GM21786 (cell line): Measurements from ENCODE around the gene GADL1.

Experiments used
- ATAC-seq: cut with Tn5 transposase; IDR thresholded peaks from one replicate; pipeline ENCODE4 v1.9.1; 2021; ENCODE audit not compliant: unreplicated experiment

Gene GADL1

DNA sequence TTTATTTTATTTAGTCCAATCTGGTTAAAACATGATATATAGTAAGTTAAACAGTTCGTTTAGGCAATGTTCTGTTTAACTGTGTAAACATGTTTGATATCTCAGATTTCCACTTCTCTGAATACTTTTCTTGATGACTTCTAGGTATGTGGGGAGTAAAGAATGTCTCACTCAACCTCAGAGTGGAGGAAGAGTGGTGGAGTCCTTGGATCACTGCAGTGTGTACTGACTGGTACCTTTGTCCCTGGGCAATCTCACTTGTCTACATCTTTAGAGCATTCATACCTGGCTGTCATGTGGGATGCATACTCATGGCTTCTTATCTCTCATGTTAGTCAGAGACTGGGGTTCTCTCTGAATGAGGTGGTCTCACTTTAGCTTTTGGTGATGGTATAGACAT, 15.6 kb downstream of the GADL1 start:
- no peak for ATAC-seq

DNA sequence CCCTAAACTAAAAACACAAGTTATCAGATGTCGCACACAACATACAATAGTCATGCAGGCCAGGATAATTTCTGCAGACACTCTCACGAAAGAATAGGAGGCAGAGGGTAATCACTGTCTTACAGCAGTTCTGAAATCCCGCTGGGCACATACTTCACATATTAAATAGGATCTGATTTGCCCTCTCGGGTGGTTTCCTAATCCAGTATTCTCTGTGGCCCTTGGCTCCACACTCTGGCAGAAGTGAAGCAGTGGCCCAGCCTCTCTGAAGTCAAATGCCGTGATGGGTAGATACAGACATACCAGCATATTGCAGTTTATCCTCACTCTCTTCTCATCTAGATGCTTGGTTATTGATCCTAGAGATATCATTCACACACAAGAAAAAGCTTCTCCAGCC, 19.0 kb downstream of the GADL1 start:
- ATAC-seq: no peak

DNA sequence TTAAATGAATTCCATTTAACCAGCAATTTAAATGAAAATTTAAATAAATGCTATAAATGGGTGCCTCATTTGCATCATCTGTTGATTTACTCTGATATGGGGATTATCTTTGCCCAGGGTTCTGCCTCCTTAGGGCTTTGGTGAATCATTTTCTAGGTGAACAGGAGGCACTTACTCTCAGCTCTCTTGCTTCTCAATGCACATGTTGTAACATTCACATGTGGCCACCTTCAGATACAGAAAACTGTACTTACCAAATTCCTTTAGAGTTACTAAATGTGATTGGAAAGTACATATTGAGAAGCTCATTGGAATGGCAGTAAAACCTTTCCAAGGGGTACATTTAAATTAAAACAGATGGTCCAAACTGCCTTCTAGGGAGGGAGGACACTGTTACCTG, 20.8 kb downstream of the GADL1 start:
- no peak for ATAC-seq

DNA sequence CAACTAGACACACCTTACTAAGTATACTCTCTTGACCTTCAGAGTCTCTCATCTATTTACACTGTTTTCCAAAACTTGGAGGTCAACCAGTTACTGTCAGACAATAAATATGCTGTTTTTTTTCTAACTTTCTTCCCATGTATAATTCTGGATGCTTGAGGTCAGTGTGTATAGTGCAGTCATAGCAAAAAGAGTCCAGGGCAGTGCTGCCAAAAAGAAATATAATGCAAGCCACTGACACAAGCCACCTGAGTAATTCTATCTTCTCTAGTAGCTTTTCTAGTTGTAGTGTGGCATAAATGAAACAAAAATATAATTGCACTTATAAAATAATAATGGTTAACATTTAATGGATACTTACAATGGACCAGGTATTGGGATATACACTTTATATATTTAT, 21.6 kb downstream of the GADL1 start:
- no peak for ATAC-seq

DNA sequence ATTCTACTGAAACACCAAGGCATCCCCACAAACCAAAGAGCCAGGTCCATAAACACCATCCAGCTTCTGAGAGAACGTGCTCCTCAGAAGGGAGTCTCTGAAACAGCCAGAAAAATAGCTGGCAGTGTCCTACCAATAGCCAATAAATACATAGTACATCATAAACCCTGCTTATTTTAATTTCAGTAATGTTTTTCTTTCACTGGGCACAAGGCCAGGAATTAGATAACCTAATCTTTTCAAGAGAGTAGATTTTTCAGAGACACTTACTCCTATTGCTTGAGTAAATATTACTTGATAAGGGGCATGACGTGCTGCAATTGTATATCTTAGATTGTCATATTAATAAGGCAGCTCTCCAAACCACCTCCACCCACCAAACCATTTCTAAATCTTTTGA, 22.7 kb downstream of the GADL1 start:
- no peak for ATAC-seq

DNA sequence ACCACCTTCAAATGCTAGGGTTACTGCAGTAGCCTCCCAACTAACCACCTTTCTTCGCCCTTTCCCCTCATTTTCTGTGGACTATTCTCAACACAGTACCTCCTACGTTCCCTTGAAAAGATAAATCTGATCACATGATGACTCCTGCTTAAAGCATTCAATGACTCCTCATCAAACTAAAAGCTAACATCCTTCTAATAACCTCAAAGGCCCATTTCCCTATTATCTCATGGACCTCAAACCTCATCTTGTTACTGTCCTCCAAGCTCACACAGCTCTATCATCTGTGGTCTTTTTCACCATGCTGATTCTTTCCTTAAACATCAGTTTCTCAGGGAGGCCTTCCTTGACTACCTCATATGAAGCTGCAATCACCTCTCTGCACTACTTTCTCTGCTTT, 29.6 kb downstream of the GADL1 start:
- ATAC-seq: no peak

DNA sequence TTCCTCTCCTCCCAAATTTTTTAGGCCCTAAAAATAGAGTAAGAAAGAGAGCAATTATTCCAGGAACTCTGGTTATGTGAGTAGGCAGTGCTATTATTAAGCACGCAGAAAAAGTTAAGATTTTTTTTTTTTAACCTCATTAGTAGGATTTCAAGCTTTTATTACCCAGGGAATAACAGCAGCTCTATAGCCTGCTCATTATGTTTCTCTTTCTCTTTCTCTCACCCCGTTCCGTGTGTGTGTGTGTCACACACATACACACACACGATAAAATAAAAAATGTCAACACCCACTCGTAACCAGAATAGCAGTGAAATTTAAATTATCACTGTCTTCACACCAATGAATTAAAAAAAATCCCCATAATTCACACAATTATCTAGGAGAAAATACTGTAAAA, 30.3 kb downstream of the GADL1 start:
- ATAC-seq: no peak

DNA sequence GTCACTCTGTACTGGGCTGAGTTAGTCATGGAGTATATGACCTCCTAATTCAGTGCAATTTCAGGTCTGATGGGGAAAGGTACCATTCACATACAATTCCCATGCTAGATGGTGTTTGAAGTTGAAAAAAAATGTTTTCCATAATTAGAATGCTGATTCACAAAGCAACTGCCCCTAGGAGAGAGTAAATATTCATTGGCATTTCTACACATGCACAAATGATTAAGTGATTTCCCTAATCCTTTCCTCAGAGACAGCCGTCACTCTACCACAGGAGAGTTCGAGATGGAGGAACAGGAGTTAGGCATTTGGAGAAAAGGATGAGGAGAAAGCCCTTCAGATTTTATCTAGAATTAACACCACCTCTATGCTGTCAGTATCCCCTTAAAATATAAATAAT, 32.5 kb downstream of the GADL1 start:
- ATAC-seq: no peak

DNA sequence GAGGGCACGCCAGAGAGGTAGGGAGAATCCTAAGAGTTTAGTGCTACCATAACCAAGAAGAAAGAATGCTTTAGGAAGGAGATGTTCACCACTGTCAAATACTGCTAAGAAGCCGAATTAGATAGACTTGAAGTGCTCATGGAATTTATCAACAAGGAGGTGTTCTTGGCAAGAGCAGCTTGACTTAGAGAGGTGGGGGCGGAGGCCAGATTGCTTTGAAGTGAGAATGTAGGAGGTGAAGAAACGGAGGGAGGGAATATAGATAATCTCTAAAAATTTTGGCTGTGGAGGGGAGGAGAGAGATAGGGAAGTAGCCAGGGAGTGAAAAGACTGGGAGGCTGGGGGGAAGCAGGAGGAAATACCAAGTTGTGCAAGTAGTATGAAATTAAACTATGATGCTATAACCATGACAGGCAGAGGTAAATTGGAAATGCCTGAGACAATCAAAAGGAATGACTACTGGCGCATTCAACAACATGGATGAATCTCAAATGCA, 35.5 kb downstream of the GADL1 start:
- no peak for ATAC-seq

DNA sequence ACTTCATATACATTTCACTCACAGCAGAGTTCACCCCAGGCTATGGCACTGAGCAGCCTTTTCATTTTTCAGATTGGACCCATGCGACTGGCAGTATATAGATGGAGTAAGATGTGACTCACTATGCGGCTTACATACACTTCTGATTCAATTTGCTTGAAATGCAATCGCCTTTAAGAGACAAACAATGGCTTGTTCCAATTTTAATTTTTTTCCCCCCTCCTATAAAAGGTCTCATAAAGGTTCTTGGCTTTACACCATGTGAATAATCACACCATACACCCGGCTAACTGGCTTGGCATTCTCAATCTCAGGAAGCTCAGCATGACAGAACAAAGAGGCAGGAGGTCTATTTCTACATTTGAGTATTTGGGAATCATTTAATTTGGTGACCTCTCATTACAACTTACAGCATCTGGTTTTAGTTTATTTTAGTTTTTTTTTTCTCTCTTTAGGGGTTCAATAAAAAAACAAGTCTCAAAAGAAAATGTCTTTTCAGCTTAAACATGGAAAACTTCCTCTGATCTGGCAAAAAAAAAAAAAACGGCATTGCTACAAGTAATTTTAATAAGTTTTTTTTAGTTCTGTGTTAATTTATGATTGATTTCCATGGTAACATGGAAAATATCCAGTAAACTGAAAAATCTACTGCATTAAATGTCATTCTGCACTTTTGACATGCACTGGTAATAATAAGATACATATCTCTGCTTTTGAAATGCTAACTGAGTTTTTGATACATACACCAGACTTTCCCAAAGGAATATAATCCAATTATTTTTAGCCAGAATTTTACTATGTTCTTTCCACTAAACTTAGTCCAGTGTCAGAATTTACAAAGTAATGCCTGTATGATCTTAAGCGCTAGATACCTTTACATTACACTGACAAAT, 38.8 kb downstream of the GADL1 start:
- no peak for ATAC-seq

DNA sequence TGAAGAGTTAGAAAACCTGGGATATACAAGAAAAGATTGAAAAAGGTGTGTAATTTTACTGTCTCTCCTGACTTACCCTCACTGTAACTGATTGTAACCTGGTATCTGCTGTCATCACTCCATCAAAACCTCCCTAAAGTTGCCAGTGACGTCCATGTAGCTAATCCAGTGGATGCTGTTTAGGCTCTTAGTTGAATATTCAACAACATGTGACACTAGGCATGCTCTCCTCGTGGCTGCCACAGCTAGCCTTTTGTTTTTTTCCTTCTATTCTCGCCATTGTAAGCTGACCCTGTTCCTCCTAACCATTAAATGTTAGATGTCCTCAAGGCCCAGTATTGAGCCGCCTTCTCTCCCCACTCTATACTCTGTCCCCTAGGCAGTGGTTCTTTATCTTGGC, 41.6 kb downstream of the GADL1 start:
- ATAC-seq: no peak

DNA sequence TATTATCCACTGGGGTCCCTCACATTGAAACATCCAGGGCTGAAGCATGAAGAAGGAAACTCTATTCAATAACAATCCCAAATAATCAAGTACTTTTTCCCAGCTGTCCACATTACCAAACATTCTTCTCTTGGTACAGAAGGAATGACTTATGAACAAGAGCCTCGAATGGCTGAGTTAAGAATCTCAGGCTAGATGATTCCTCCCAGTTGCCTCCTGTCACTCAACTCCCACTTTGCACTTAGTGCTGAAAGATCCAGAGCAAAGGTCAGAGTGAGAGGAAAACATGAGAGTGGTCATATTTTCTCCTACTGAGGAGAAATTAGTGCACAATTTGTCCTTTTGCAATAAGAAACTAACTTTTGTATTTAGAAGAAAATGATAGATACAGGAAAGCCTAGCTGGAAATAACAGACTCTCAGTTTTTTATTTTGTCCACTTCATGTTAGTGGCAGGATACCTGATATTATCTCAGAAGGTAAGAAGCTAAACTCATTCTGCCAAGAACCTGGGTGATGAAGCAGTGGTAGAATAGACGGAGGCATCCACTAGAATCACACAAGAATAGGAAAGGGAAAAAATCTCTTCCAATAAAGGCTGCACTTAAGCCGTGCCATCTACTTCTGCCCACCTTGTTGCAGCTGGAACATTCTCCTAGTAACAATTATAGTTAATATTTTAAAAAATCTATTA, 46.2 kb downstream of the GADL1 start:
- no peak for ATAC-seq

DNA sequence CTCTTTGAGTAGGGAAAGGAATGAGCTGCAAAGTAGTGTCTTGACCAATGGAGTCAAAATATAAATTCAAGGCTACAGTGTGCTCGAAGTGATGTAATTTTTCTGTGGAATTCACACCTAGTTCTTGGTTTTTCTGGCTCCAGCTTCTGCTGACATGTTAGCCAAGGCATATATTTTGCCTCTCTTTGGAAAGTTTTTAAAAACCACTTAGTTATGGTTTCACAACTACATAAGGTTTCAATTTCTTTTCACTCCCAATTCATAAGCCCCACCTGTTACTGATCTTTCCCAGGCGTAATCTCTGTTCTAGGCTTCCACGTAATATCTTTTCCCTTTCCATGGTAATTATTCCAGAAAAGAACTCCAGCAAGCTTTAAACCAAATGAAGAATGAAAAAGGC, 46.9 kb downstream of the GADL1 start:
- ATAC-seq: no peak

DNA sequence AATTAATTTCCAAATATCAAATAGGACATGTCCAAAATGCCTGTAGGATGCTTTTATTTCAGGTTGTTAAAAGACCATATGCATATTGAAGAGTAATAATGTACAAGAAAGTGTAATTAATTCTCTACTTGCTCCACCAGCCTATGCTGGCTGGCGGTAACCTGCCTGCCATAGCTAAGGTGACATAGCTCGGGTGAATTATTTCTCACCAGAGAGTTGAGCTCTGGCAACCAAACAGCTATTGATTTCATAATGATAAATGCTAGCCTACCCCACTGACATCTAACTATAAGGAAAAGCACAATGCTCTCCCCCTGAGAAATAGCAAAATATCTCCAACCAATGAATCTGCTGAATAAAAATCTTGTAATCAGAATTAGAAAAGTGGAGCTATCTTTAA, 48.9 kb downstream of the GADL1 start:
- no peak for ATAC-seq

DNA sequence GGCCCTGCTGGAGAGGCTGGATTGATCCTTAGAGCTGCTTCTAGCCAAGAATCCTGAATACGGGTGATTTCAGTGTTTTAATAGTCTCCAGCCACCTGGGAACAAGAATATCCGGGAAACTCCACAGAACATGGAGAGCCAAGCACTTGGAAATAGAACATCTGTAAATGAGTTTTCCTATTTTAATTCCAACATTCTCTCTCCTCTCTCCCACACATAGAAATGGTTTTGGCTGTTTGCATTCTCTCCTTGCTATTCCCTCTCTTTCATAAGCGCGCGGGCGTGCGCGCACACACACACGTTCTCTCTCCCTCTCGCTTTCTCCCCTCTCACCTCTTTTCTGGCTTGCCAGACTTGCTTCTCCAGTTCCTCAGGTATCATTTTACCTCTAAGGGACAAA, 50.6 kb downstream of the GADL1 start:
- no peak for ATAC-seq

DNA sequence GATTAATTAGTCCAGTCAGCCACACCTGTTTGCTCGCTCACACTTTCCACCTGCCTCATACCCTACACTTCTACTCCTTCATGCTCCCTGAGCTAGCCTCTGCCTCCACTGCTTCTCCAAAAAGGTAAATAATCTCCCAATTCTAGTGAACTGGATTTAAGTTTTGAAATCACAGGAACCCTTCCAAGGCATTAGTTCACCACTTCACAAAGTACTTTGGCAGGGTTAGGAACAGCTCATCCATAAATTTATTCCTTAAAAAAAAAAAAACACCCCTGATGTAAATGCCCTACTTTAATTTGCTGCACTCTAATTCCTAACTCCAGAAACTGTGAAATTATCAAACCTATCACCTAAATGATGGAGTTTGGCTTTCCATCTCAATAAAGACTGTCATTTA, 58.3 kb downstream of the GADL1 start:
- ATAC-seq: no peak

DNA sequence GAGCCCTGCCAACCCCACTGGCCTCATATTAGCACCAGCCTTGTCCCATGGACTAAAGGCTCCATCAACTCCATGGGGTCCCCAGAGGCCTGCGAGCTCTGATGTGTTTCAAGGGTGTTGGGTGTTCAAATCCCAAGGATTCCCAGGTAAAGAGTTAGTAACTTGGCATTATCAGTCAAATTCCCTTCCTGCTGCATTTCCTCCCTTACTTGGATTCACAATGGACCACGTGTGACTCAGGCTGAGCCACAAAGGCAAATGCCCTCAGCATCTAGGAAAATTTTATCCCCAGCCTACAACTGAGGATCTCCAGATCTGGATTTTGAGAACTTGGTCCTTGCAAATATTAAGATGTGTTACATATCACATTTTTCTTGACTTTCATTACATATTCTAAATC, 58.8 kb downstream of the GADL1 start:
- no peak for ATAC-seq

DNA sequence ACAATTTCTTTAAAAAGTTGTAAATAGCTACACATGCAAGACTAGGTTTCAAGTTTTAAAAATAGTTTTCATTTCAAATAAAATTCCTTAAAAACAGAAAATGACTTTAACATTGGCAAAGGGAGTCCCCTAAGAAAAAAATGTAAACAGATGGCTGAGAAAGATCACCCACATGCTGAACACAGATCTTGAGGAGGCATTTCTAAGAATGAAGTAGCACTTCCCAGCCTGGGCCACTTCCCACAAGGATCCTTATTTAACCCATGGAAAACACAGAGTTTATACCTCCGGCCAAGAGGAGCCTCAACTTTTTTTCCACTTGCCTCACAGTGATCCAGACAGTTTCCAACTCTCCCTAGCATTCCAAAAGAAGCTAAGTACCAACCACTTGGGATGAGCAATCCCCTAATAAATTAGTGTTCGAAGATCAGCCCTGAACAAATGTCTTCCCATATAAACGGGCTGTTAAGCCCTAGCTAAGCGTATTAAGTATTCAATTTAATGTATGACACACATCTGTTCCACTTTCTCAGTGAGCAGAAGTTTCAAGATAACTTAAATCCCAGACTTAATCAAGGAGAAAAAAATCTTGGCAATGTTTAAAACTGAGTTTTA, 61.4 kb downstream of the GADL1 start:
- ATAC-seq: no peak

DNA sequence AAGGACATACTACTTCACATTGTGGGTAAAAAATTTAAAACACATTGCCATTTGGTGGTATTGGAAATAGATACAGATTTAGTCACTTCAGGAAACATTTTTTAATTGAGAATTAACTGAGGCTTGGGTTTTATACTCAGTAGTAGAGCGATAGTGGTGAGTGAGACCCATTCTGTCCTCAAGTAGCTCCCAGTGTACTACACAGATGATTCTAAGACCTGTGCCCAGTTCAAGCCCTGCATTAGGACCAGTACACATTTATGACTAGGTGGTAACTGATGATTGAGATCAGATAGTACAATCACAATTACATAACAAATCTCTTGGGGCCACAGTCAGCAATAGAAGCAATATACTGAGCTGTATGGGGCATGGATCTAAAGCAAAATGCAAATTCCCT, 67.4 kb downstream of the GADL1 start:
- ATAC-seq: no peak

DNA sequence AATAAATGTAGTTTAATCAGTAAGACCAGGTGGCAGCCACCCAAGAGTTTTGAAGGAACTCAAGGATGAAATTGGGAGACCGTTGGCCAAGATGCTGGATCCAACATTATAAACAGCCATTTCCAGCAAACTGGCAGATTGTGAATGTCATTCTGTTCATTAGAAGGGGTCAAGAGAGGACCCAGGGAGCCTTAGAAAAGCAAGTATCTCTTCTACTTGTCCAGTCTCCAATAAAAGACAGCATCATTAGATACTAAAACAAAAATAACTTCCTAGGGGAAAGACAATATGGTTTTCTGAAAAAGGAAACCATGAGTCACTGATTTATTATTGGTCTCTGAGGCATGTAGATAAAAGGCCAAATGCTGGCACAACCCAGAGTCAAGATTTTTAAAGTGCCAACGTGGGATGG, 67.9 kb downstream of the GADL1 start:
- no peak for ATAC-seq

DNA sequence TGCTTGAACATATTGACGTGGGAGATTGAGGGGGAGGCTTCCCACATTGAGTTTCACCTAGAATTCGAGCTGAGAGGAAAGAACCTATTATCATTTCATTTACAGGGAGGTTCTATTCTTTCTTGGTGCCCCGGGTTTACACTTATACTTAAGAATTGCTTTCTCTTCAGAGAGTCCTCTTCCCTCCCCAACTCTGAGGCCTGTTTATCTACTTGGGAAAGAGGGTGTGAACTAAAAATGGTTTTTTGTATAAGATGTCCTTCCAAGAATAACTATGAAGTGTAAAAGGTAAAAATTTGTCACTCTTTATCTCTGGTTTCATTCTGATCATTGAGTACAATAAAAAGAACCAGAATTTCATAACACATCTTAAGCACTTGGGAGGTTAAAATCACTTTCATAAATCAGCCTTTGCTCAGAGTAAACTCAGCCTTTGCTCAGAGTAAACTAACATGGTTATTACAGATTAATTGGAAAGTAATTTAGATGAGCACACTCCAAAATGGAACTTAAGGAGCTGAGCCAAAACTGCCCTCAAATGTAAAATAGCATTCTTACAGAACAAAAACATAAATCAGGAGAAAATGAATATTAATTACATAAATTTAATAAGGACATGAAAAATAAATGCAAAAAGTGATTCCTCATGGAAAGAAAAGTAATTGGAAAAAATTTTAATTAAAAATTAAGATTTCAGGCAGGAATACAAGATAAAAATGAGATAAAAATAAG, 75.2 kb downstream of the GADL1 start:
- ATAC-seq: no peak
